ENCODE results near the gene LUC7L2. TPM values are rescaled to one million over a fixed set of nuclear protein-coding genes. Genes with fewer than 3 reads are reported as not detected.

Gene LUC7L2
- total and polyA plus RNA-seq, 2 of the 8 experiments (the other 6 are each of a cell fraction or from before 2014, with no cell fraction given): 22.9 to 67.8 TPM

DNA sequence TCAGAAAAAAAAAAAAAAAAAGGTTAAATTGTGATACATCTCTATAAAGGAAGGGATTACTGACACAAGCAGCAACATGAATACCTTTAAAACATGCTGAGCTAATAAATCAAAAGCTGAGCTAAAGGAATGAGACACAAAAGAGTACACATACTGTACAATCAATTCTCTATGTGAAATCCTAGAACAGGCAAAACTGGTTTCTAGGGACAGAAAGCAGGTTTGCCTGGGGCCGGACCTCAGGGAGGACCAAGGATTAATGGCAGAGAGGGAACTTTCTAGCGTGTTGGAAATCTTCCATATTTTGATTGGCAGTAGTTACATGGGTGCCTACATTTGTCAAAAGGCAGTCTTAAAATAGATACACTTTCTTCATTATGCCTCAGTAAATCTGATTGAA lies 71.3 kb downstream of the LUC7L2 start (continued):
- TF ChIP-seq, protein P1, sequence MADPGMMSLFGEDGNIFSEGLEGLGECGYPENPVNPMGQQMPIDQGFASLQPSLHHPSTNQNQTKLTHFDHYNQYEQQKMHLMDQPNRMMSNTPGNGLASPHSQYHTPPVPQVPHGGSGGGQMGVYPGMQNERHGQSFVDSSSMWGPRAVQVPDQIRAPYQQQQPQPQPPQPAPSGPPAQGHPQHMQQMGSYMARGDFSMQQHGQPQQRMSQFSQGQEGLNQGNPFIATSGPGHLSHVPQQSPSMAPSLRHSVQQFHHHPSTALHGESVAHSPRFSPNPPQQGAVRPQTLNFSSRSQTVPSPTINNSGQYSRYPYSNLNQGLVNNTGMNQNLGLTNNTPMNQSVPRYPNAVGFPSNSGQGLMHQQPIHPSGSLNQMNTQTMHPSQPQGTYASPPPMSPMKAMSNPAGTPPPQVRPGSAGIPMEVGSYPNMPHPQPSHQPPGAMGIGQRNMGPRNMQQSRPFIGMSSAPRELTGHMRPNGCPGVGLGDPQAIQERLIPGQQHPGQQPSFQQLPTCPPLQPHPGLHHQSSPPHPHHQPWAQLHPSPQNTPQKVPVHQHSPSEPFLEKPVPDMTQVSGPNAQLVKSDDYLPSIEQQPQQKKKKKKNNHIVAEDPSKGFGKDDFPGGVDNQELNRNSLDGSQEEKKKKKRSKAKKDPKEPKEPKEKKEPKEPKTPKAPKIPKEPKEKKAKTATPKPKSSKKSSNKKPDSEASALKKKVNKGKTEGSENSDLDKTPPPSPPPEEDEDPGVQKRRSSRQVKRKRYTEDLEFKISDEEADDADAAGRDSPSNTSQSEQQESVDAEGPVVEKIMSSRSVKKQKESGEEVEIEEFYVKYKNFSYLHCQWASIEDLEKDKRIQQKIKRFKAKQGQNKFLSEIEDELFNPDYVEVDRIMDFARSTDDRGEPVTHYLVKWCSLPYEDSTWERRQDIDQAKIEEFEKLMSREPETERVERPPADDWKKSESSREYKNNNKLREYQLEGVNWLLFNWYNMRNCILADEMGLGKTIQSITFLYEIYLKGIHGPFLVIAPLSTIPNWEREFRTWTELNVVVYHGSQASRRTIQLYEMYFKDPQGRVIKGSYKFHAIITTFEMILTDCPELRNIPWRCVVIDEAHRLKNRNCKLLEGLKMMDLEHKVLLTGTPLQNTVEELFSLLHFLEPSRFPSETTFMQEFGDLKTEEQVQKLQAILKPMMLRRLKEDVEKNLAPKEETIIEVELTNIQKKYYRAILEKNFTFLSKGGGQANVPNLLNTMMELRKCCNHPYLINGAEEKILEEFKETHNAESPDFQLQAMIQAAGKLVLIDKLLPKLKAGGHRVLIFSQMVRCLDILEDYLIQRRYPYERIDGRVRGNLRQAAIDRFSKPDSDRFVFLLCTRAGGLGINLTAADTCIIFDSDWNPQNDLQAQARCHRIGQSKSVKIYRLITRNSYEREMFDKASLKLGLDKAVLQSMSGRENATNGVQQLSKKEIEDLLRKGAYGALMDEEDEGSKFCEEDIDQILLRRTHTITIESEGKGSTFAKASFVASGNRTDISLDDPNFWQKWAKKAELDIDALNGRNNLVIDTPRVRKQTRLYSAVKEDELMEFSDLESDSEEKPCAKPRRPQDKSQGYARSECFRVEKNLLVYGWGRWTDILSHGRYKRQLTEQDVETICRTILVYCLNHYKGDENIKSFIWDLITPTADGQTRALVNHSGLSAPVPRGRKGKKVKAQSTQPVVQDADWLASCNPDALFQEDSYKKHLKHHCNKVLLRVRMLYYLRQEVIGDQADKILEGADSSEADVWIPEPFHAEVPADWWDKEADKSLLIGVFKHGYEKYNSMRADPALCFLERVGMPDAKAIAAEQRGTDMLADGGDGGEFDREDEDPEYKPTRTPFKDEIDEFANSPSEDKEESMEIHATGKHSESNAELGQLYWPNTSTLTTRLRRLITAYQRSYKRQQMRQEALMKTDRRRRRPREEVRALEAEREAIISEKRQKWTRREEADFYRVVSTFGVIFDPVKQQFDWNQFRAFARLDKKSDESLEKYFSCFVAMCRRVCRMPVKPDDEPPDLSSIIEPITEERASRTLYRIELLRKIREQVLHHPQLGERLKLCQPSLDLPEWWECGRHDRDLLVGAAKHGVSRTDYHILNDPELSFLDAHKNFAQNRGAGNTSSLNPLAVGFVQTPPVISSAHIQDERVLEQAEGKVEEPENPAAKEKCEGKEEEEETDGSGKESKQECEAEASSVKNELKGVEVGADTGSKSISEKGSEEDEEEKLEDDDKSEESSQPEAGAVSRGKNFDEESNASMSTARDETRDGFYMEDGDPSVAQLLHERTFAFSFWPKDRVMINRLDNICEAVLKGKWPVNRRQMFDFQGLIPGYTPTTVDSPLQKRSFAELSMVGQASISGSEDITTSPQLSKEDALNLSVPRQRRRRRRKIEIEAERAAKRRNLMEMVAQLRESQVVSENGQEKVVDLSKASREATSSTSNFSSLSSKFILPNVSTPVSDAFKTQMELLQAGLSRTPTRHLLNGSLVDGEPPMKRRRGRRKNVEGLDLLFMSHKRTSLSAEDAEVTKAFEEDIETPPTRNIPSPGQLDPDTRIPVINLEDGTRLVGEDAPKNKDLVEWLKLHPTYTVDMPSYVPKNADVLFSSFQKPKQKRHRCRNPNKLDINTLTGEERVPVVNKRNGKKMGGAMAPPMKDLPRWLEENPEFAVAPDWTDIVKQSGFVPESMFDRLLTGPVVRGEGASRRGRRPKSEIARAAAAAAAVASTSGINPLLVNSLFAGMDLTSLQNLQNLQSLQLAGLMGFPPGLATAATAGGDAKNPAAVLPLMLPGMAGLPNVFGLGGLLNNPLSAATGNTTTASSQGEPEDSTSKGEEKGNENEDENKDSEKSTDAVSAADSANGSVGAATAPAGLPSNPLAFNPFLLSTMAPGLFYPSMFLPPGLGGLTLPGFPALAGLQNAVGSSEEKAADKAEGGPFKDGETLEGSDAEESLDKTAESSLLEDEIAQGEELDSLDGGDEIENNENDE (IDR thresholded peaks at IDR 0.05; ENCODE audit: insufficient replicate concordance, low read length): no peak
- TF ChIP-seq ZNF274 (IDR thresholded peaks at IDR 0.05; ENCODE audit: borderline replicate concordance, extremely low read depth, low read length) (no peak), CREB1 (IDR thresholded peaks at IDR 0.05) (no peak), ASH2L (IDR thresholded peaks at IDR 0.05; ENCODE audit: low read length) (no peak), RNF2 (IDR thresholded peaks at IDR 0.05; ENCODE audit: borderline replicate concordance, low read depth, low read length, missing control alignments, poor library complexity, severe bottlenecking) (no peak)
- TF ChIP-seq, protein P2, sequence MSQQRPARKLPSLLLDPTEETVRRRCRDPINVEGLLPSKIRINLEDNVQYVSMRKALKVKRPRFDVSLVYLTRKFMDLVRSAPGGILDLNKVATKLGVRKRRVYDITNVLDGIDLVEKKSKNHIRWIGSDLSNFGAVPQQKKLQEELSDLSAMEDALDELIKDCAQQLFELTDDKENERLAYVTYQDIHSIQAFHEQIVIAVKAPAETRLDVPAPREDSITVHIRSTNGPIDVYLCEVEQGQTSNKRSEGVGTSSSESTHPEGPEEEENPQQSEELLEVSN (IDR thresholded peaks at IDR 0.05): no peak
- TF ChIP-seq, protein P3, sequence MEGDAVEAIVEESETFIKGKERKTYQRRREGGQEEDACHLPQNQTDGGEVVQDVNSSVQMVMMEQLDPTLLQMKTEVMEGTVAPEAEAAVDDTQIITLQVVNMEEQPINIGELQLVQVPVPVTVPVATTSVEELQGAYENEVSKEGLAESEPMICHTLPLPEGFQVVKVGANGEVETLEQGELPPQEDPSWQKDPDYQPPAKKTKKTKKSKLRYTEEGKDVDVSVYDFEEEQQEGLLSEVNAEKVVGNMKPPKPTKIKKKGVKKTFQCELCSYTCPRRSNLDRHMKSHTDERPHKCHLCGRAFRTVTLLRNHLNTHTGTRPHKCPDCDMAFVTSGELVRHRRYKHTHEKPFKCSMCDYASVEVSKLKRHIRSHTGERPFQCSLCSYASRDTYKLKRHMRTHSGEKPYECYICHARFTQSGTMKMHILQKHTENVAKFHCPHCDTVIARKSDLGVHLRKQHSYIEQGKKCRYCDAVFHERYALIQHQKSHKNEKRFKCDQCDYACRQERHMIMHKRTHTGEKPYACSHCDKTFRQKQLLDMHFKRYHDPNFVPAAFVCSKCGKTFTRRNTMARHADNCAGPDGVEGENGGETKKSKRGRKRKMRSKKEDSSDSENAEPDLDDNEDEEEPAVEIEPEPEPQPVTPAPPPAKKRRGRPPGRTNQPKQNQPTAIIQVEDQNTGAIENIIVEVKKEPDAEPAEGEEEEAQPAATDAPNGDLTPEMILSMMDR (IDR thresholded peaks at IDR 0.05; ENCODE audit: control extremely low read depth in 1 of 3, insufficient read depth in 1 of 3, low read depth in 1 of 3, low read length in 3 of 3): no peak

Data from H1 (cell line).